B cell (primary cell): ENCODE results near the gene DCPS. TPM values are rescaled to one million over a fixed set of nuclear protein-coding genes. Genes with fewer than 3 reads are reported as not detected.
"Not testable (repeated sequence)": the region's sequence is repeated elsewhere in the genome, so short reads cannot be mapped to it uniquely, and the experiment has no call there.

Experiments used
- ATAC-seq: fragments of 200-7000 bp; cut with Tn5 transposase; one replicate; pipeline ENCODE4 v1.10.0; 2021; ENCODE audit warnings: low read depth, mild to moderate bottlenecking, moderate number of reproducible peaks, moderate library complexity
- CTCF ChIA-PET: fragments of 350-600 bp; sonication (Branson Sonifier 250); formaldehyde crosslinking; loops from one replicate; lab custom pipeline; 2021; ENCODE audit warnings: antibody characterized with exemption, inconsistent platforms; lab: Charles Lee
- POLR2A ChIA-PET: fragments of 350-600 bp; sonication (Branson Sonifier 250); formaldehyde crosslinking; loops from one replicate; lab custom pipeline; 2021; ENCODE audit warnings: antibody characterized with exemption; lab: Charles Lee
- DNase-seq: peaks from one replicate; pipeline ENCODE4 v3.0.0; 2013
- H2AFZ ChIP-seq: 2 replicates; pipeline ENCODE4 v1.6.1; 2012; ENCODE audit warnings: mild to moderate bottlenecking, low read depth, low read length; ENCODE audit not compliant: insufficient read depth, poor library complexity, severe bottlenecking
- H3K27ac ChIP-seq, 2 donors: 1 replicate in 1 of 2; 2 replicates in 1 of 2; pipeline ENCODE4 v1.5.1; 2012 to 2013; ENCODE audit warnings: low read length in 2 of 2, mild to moderate bottlenecking in 2 of 2, moderate library complexity in 1 of 2
- H3K27me3 ChIP-seq, 4 experiments: fragments of 200-600 bp in 1 of 4; sonication (generic) in 1 of 4; replicated peaks in 1 of 4; 1 replicate in 2 of 4; 2 replicates in 2 of 4; pipeline versions ENCODE4 v1.6.1 to v1.7.0; 2013 to 2016; ENCODE audit warnings: low read length in 3 of 4, mild to moderate bottlenecking in 2 of 4, mixed read lengths in 1 of 4, moderate library complexity in 1 of 4; ENCODE audit not compliant: insufficient read depth in 4 of 4, control insufficient read depth in 3 of 4; ENCODE audit errors: control extremely low read depth in 1 of 4
- H3K36me3 ChIP-seq, 2 experiments: replicated peaks in 1 of 2; 1 replicate in 1 of 2; 2 replicates in 1 of 2; pipeline versions ENCODE4 v1.6.1 to v1.7.1; 2013; ENCODE audit warnings: low read length in 1 of 2; ENCODE audit not compliant: insufficient read depth in 2 of 2, control insufficient read depth in 1 of 2; ENCODE audit errors: control extremely low read depth in 1 of 2, extremely low read depth in 1 of 2
- H3K4me1 ChIP-seq, 2 donors: fragments of 200-600 bp in 1 of 2; sonication (generic) in 1 of 2; 1 replicate in 1 of 2; 2 replicates in 1 of 2; pipeline versions ENCODE4 v1.5.1 to v1.6.1; 2013 to 2017; ENCODE audit warnings: low read length in 2 of 2; ENCODE audit not compliant: control insufficient read depth in 2 of 2, insufficient read depth in 2 of 2
- H3K4me2 ChIP-seq: replicated peaks from 2 replicates; pipeline ENCODE3; 2012; ENCODE audit warnings: mild to moderate bottlenecking, low read depth, low read length; ENCODE audit not compliant: poor library complexity, severe bottlenecking
- H3K4me3 ChIP-seq, 5 experiments: fragments of 200-600 bp in 1 of 5; sonication (generic) in 1 of 5; 1 replicate in 3 of 5; 2 replicates in 2 of 5; pipeline versions ENCODE4 v1.5.1 to v1.7.0; 2011 to 2016; ENCODE audit warnings: low read length in 4 of 5, mild to moderate bottlenecking in 4 of 5, low read depth in 2 of 5, control low read depth in 1 of 5, moderate library complexity in 1 of 5; ENCODE audit not compliant: insufficient read depth in 1 of 5; ENCODE audit errors: control extremely low read depth in 1 of 5, extremely low read depth in 1 of 5
- H3K79me2 ChIP-seq: fragments of 200-600 bp; sonication (generic); one replicate; pipeline ENCODE4 v1.6.0; 2016; ENCODE audit warnings: low read length; ENCODE audit not compliant: control insufficient read depth, insufficient read depth
- H3K9ac ChIP-seq: fragments of 200-600 bp; sonication (generic); 2 replicates; pipeline ENCODE4 v1.6.1; 2017; ENCODE audit warnings: mild to moderate bottlenecking, low read length, moderate library complexity
- H3K9me3 ChIP-seq, 3 donors: one replicate each; pipeline versions ENCODE4 v1.6.1 to v1.7.1; 2013; ENCODE audit warnings: low read length in 2 of 3; ENCODE audit not compliant: control insufficient read depth in 2 of 3, insufficient read depth in 1 of 3; ENCODE audit errors: control extremely low read depth in 1 of 3
- H4K20me1 ChIP-seq: 2 replicates; pipeline ENCODE4 v1.6.0; 2012; ENCODE audit warnings: mild to moderate bottlenecking, low read length; ENCODE audit not compliant: insufficient read depth, control insufficient read depth, poor library complexity, severe bottlenecking
- H3K27ac Mint-ChIP-seq: one replicate; pipeline ENCODE4 v1.8.0; 2021; ENCODE audit warnings: mixed read lengths
- H3K27me3 Mint-ChIP-seq: one replicate; pipeline ENCODE4 v1.8.0; 2021; ENCODE audit warnings: mixed read lengths
- H3K4me1 Mint-ChIP-seq: one replicate; pipeline ENCODE4 v1.8.0; 2021; ENCODE audit warnings: mixed read lengths
- H3K4me3 Mint-ChIP-seq: one replicate; pipeline ENCODE4 v1.8.0; 2021; ENCODE audit warnings: mixed read lengths
- H3K9me3 Mint-ChIP-seq: one replicate; pipeline ENCODE4 v1.8.0; 2022; ENCODE audit warnings: mixed read lengths; ENCODE audit not compliant: insufficient read depth
- CTCF ChIP-seq: fragments of 200-600 bp; IDR thresholded peaks from one replicate; pipeline ENCODE4 v1.8.0; 2022; ENCODE audit warnings: antibody characterized with exemption, mild to moderate bottlenecking
- EZH2 ChIP-seq: IDR thresholded peaks from 2 replicates; pipeline ENCODE4 v1.6.1; 2012; ENCODE audit warnings: borderline replicate concordance, low read depth, mild to moderate bottlenecking, moderate library complexity, low read length; ENCODE audit not compliant: insufficient read depth, poor library complexity, severe bottlenecking
- WGBS: methylation state at CpG from one replicate; pipeline ENCODE4 v1.1.5; 2013; ENCODE audit warnings: missing lambda C conversion rate; ENCODE audit not compliant: insufficient coverage; 5-methylcytosine and 5-hydroxymethylcytosine counted together
- intact Hi-C: fragments of 100-400 bp; cut with micrococcal nuclease; formaldehyde crosslinking; loops from one replicate; pipeline ENCODE4 v1.10.0; 2022
- polyA minus RNA-seq: library from RNA; depleted of rRNA, polyadenylated mRNA; stranded (reverse); fragments of >200 nt; gene quantifications from 2 replicates; pipeline ENCODE4 v1.2.3, GENCODE V29; 2012
- polyA plus RNA-seq: library from polyadenylated mRNA; depleted of rRNA; stranded (reverse); fragments of >200 nt; gene quantifications from 2 replicates; pipeline ENCODE4 v1.2.3, GENCODE V29; 2012
- total RNA-seq, 2 donors: library from RNA; stranded (reverse); fragments of 120-200 nt in 1 of 2; gene quantifications; 1 replicate in 1 of 2; 2 replicates in 1 of 2; pipeline versions ENCODE4 v1.2.3 to v1.2.4, GENCODE V29; 2013 to 2022

The DCPS gene
- total RNA-seq (21.7 and 24.5 TPM in 2 replicates), polyA plus RNA-seq (26.8 and 37.1 TPM in 2 replicates), polyA minus RNA-seq (21.7 and 22.3 TPM in 2 replicates)
- 22.4 TPM for total RNA-seq (2013)

- no peaks in the 10 kb centered on the region for H3K9me3 Mint-ChIP-seq
- H3K4me3 ChIP-seq, result peak within 1 kb of the TSS; percentile 60 to 99 (median 97)
- H3K4me1 Mint-ChIP-seq, result peaks cover 35% of the 10 kb centered on the region
- H3K27me3 Mint-ChIP-seq, result no peaks in the 10 kb centered on the region
- H4K20me1 ChIP-seq, result no peaks in the 10 kb centered on the region
- H3K4me3 Mint-ChIP-seq, result peak within 1 kb of the TSS; percentile 88
- ChIA-PET POLR2A (interaction anchor here (0.6 to 1.1 kb wide), 4 partner anchors 18 to 35 kb away, joined by 3 to 12 read pairs (median 6); partner anchors contain the start of genes FOXRED1, SRPRA and TIRAP), CTCF (interaction anchor here (0.6 to 1.2 kb wide), 4 partner anchors 10 to 31 kb away, joined by 3 to 4 read pairs (median 3); no protein-coding TSS in a partner anchor)
- H3K27ac ChIP-seq, result peak within 1 kb of the TSS; percentile 82 to 90
- peak; percentile 98 for ATAC-seq
- intact Hi-C loops, result loop anchor here (1.0 to 10.0 kb wide), 4 partner anchors 19 to 93 kb away; partner anchors contain the start of genes FAM118B, FOXRED1, RPUSD4 and ST3GAL4
- H3K27ac Mint-ChIP-seq, result peak within 1 kb of the TSS; percentile 94
- H3K9ac ChIP-seq, result peak within 1 kb of the TSS; percentile 97
- H2AFZ ChIP-seq, result peak within 1 kb of the TSS; percentile 99
- peak; percentile 89 for DNase-seq
- peaks cover 2 to 9% of the 10 kb centered on the region in 2 experiments for H3K36me3 ChIP-seq
- WGBS, result 3% methylated on average over 57 of the region's 61 CpGs
- peak within 1 kb of the TSS; percentile 96 for H3K4me2 ChIP-seq
- H3K27me3 ChIP-seq, result no peaks in the 10 kb centered on the region
- TF ChIP-seq CTCF (no peak), EZH2 (no peak)
- peaks cover 11 to 33% of the 10 kb centered on the region in 2 donors for H3K4me1 ChIP-seq
- peaks cover 36% of the 10 kb centered on the region for H3K79me2 ChIP-seq
- no peaks in the 10 kb centered on the region for H3K9me3 ChIP-seq
Measured at GRCh38 chr11:126303623-126304456, at the start of gene DCPS. Gene DCPS, plus strand, starts transcription at chr11:126304060. Its CDS starts 21 bp downstream, at chr11:126304081.

DNA sequence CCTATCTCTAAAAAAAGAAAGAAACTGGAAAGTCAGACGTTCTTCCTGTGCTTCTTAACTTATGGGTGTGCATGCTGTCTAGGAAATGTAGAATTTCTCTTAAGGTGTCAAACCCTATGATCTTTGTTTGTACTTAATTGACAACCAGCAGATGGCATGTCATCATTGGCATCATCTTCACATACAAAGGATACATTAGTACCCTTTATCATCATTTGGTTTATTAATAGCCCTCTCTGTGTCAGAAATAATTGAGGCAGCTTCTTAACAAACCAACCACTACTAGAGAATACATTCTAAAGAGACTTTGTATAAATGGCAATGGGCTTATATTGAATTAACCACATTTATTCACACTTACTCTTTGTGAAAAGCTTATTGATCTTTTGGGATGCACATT is 49.0 kb upstream of the DCPS start:
- Mint-ChIP-seq H3K27me3 (no peaks in the 10 kb centered on the region), H3K4me3 (no peak overlapping the region), H3K4me1 (no peaks in the 10 kb centered on the region), H3K9me3 (no peaks in the 10 kb centered on the region), H3K27ac (no peak overlapping the region)
- Histone ChIP-seq H3K27ac (no peak overlapping the region), H3K9me3 (no peaks in the 10 kb centered on the region), H3K9ac (no peak overlapping the region), H2AFZ (no peak overlapping the region), H3K4me3 (no peak overlapping the region), H3K4me1 (no peaks in the 10 kb centered on the region), H4K20me1 (no peaks in the 10 kb centered on the region), H3K36me3 (peaks cover 2% of the 10 kb centered on the region in 2 experiments), H3K4me2 (no peak overlapping the region), H3K27me3 (no peaks in the 10 kb centered on the region), H3K79me2 (no peaks in the 10 kb centered on the region)
- ChIA-PET POLR2A (no interaction called here), CTCF (no interaction called here)
- TF ChIP-seq EZH2 (no peak), CTCF (no peak)
- intact Hi-C loops, result no loop called here
- WGBS, result no CpG with 5 or more reads among the region's 1 CpG
- no peak for ATAC-seq
- DNase-seq, result no peak

DNA sequence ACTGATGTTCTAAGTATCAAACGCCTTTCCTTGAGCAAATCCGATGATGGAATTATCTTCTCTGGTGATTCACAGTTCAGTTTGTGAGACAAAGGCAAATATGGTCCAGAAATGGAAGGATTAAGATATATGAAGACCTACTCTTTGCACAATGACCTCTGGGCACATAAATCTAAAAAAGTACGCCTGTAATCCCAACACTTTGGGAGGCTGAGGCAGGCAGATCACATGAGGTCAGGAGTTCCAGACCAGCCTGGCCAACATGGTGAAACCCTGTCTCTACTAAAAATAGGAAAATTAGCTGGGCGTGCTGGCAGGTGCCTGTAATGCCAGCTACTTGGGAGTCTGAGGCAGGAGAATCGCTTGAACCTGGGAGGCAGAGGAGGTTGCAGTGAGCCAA is 48.4 kb upstream of the DCPS start:
- H3K9me3 ChIP-seq, DNase-seq, CTCF ChIA-PET, H3K4me3 Mint-ChIP-seq, H3K9ac ChIP-seq, H3K27ac ChIP-seq, POLR2A ChIA-PET, H2AFZ ChIP-seq, H3K27ac Mint-ChIP-seq, H3K9me3 Mint-ChIP-seq, H3K4me3 ChIP-seq, H3K79me2 ChIP-seq, H3K4me1 Mint-ChIP-seq, H3K27me3 Mint-ChIP-seq, H3K36me3 ChIP-seq, intact Hi-C loops, H4K20me1 ChIP-seq, H3K4me1 ChIP-seq, H3K4me2 ChIP-seq, ATAC-seq, H3K27me3 ChIP-seq: not testable (repeated sequence)
- 100% methylated on average over 3 of the region's 5 CpGs for WGBS
